ENCODE data around the gene TMED1.
A peak's percentile ranks its signal among the peaks of the same experiment; 100 is the strongest.

The TMED1 gene

GRCh38 chr19:10815007-10815536 lies 20.9 kb downstream of the TMED1 start:
- H3K4me3 ChIP-seq (ENCODE audit: control insufficient read depth, low read depth, low read length): peak overlapping the region; percentile 92
- DNase-seq (ENCODE audit: low read depth): no peak
- TF ChIP-seq, protein P1, sequence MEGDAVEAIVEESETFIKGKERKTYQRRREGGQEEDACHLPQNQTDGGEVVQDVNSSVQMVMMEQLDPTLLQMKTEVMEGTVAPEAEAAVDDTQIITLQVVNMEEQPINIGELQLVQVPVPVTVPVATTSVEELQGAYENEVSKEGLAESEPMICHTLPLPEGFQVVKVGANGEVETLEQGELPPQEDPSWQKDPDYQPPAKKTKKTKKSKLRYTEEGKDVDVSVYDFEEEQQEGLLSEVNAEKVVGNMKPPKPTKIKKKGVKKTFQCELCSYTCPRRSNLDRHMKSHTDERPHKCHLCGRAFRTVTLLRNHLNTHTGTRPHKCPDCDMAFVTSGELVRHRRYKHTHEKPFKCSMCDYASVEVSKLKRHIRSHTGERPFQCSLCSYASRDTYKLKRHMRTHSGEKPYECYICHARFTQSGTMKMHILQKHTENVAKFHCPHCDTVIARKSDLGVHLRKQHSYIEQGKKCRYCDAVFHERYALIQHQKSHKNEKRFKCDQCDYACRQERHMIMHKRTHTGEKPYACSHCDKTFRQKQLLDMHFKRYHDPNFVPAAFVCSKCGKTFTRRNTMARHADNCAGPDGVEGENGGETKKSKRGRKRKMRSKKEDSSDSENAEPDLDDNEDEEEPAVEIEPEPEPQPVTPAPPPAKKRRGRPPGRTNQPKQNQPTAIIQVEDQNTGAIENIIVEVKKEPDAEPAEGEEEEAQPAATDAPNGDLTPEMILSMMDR (conservative IDR thresholded peaks at IDR 0.05; ENCODE audit: control insufficient read depth, insufficient read depth, low read depth, low read length): no peak

DNA sequence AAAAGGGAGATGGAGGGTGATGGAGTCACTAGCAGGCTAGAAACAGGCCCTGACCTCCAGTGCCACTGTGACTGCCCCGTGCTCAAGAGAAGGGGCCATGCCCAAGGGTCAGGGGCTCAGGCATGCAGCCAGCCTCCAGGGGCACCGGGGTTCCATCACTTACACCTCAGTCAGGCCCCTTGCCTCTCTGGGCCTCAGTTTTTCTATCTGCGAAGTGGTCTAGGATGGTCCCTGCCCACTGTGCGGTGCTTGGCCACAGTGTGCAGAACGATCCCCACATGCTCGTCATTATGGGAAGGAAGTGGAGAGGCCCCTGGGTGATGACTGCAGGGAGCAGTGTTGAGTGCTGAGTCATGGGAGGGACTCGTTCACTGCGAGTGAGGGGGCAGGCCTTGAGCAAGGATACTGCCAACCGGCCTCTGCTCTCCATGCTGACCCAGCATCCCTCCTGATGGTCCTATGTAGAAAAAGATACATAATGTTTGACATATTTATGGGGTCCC lies 23.1 kb downstream of the TMED1 start:
- TF ChIP-seq, protein P1 (conservative IDR thresholded peaks at IDR 0.05; ENCODE audit: control insufficient read depth, insufficient read depth, low read depth, low read length): no peak
- H3K4me3 ChIP-seq (ENCODE audit: control insufficient read depth, low read depth, low read length): no peak overlapping the region
- peak; percentile 97 for DNase-seq (ENCODE audit: low read depth)

- TF ChIP-seq, protein P1 (conservative IDR thresholded peaks at IDR 0.05; ENCODE audit: control insufficient read depth, insufficient read depth, low read depth, low read length): no peak
- DNase-seq (ENCODE audit: low read depth): no peak
- H3K4me3 ChIP-seq (ENCODE audit: control insufficient read depth, low read depth, low read length): no peak overlapping the region
Measured at GRCh38 chr19:10812196-10812595, 23.8 kb downstream of the TMED1 start.

DNA sequence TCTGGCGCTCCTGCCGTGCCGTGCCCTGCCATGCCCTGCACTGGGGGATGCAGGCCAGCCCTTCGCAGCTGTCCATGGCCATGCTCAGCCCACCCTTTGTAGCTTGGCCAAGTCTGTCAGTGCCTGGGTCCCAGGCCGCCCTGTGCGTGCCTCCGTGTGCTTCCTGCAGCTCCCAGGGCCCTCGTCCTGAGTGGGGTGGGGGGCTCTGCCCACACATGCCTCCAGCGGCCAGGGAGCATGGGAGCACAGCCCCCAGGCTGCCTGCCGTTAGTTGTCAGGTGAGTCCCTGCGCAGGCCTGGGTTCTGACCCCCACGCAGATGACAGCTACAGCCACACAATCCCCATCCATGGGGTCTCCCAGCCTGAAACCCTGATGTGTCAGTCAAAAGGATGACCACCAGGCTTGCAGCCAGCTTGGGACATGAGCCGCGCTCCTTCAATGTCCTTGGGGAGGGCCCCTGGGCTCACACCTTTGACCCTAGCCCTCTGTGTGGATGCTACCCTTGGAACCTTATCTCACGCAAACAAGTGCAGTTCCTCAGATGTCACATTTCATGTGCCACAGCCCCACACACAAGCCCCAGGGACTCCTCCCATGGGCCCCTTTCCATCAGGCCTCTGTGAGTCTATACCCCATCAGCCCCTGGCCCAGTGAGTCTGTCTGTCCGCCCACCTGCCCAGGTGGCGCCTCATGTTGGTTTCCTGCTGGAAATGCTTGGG lies 24.5 kb downstream of the TMED1 start:
- DNase-seq (ENCODE audit: low read depth): no peak
- TF ChIP-seq, protein P1 (conservative IDR thresholded peaks at IDR 0.05; ENCODE audit: control insufficient read depth, insufficient read depth, low read depth, low read length): no peak
- H3K4me3 ChIP-seq (ENCODE audit: control insufficient read depth, low read depth, low read length): no peak overlapping the region

DNA sequence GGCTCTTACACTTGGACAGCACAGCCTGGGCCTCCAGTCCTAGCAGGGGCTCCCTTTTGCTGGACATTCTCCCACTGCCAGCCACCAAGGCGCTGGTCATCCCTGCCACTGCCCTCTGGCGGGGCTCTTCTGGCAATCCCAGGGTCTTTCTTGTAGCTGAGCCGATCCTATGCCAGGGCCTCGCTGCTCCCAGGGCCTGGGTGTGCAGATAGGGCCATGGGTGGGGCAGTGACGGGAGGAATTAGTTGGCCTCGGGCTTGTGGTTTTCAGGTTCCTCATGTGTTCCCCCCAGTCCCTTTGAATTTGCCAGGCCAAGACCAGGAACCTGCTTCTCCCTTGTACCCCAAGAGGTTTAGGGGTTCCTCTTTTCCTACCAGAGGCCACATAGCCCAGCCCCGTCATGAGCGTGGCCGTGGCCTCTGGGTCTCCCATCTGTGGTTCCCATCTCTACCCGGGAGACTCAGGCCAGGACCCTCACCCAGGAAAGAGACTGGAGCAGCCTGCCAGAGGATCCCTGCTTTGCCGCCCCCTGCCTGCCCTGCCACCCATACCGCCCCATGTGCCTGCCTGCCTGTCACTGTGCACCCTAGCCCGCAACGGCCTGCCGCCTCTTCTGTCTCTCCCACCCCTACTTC lies 26.2 kb downstream of the TMED1 start:
- TF ChIP-seq, protein P1 (conservative IDR thresholded peaks at IDR 0.05; ENCODE audit: control insufficient read depth, insufficient read depth, low read depth, low read length): no peak
- no peak for DNase-seq (ENCODE audit: low read depth)
- no peak overlapping the region for H3K4me3 ChIP-seq (ENCODE audit: control insufficient read depth, low read depth, low read length)

DNA sequence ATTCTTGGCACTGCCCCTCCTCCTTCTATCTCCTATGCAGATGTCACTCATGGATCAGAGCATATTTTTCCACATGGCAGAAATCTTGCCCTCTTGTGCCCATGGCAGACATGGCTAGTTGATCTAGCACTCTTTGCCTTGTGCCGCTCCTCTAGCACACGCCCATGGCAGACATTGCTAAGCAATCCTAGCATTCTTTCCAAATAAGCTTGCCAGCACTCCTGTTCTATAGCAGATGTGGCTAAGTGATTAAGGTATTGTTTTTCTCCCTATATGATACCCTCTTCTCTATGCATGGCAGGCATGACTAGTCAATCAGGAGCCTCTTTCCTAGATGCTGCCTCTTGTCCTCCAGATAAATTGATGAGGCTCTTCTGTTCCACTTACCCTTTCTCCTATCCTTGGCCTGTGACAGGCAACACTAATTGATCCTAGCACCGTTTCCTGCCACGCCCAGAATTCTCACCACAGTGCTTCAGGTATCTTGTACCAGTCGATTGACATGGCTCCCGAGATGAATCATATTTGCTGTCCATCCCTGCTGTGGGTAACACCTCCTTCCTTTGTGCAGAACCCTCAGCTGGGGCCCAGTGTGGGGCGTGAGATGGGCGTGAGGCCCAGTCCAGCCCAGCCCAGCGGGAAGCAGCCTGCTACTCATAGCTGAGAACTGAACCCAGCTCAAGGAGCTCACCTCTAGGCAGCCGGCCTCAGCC lies 26.9 kb downstream of the TMED1 start:
- peak; percentile 64 for DNase-seq (ENCODE audit: low read depth)
- TF ChIP-seq, protein P1 (conservative IDR thresholded peaks at IDR 0.05; ENCODE audit: control insufficient read depth, insufficient read depth, low read depth, low read length): no peak
- H3K4me3 ChIP-seq (ENCODE audit: control insufficient read depth, low read depth, low read length): no peak overlapping the region
